Urinary bladder (tissue), 4 donors: ENCODE measurements around the gene SUN2. TPM values are rescaled to one million over a fixed set of nuclear protein-coding genes. Genes with fewer than 3 reads are reported as not detected.

Source experiments
- DNase-seq: peaks from one replicate; pipeline ENCODE4 v3.0.0-alpha.2; 2015; ENCODE audit errors: extremely low spot score
- H3K27ac ChIP-seq: one replicate; pipeline ENCODE4 v1.5.1; 2013; ENCODE audit warnings: low read depth, mild to moderate bottlenecking, moderate library complexity
- H3K36me3 ChIP-seq: one replicate; pipeline ENCODE4 v1.6.1; 2013; ENCODE audit warnings: mild to moderate bottlenecking, moderate library complexity; ENCODE audit not compliant: insufficient read depth
- H3K4me1 ChIP-seq: one replicate; pipeline ENCODE4 v1.6.1; 2013; ENCODE audit warnings: mild to moderate bottlenecking, moderate library complexity; ENCODE audit not compliant: insufficient read depth
- H3K4me3 ChIP-seq: one replicate; pipeline ENCODE4 v1.5.1; 2013; ENCODE audit warnings: low read depth, low read length
- WGBS: extraction: QIAGEN DNeasy Blood & Tissue Kit; methylation state at CpG from one replicate; pipeline ENCODE4 v1.1.7; 2013; 5-methylcytosine and 5-hydroxymethylcytosine counted together
- polyA plus RNA-seq: library from polyadenylated mRNA; stranded (reverse); fragments of 200-250 nt; gene quantifications from one replicate; pipeline ENCODE4 v1.2.3, GENCODE V29; 2013
- small RNA-seq: library from RNA; depleted of rRNA; stranded (forward); fragments of <200 nt; gene quantifications from one replicate; pipeline ENCODE3, GENCODE V24; 2014
- total RNA-seq: library from RNA; depleted of rRNA; stranded (reverse); fragments of >200 nt; gene quantifications from one replicate; pipeline ENCODE4 v1.2.3, GENCODE V29; 2014
- donor health status: healthy with polysubstance abuse.
- donor health status: healthy.

SUN2 gene
- total and polyA plus RNA-seq, 2 donors = 59.7 to 271 TPM

DNA sequence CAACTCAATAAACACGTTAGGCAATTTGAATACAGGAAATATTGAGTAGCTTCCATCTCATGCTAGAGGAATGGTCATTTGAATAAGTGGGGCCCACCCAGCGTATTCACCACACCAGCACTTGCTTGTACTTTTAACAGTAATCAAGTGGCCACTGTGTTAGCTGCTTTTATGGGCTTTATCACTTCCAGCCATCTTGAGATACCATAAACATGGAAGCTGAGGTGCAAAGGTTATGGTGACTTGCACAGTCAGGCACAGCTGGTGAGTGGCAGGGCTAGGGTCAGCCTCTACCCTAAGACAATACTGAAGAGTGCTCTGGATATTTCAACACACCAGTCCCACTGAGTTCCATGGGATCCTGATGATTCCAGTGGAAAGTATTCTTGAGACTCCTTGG, 61.7 kb downstream of the SUN2 start:
- H3K4me1 ChIP-seq = no peaks in the 10 kb centered on the region
- 85% methylated on average over 2 of the region's 2 CpGs for WGBS
- H3K36me3 ChIP-seq = no peaks in the 10 kb centered on the region
- no peak for DNase-seq
- no peak overlapping the region for H3K27ac ChIP-seq
- H3K4me3 ChIP-seq = no peak overlapping the region

DNA sequence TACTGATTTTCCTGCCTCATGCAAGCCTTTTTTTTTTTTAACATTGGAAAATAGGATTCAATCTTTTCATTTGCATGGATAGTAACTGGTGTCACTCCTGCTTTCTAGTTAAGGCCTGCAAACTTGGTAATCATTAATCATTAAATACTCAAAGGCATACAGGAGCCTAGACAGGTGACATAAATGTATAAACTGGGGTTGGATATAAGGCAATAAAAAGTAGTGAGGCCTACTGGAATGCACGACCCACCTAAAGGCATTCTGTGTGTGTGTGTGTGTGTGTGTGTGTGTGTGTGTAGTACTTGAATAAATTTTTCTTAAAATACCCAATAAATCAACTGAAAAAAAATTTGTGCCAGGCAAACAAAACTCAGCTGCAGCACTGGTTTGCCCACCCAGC, 66.1 kb downstream of the SUN2 start:
- Histone ChIP-seq H3K27ac (no peak overlapping the region), H3K4me1 (no peaks in the 10 kb centered on the region), H3K4me3 (no peak overlapping the region), H3K36me3 (no peaks in the 10 kb centered on the region)
- WGBS = 69% methylated on average over 1 of the region's 1 CpG
- no peak for DNase-seq

DNA sequence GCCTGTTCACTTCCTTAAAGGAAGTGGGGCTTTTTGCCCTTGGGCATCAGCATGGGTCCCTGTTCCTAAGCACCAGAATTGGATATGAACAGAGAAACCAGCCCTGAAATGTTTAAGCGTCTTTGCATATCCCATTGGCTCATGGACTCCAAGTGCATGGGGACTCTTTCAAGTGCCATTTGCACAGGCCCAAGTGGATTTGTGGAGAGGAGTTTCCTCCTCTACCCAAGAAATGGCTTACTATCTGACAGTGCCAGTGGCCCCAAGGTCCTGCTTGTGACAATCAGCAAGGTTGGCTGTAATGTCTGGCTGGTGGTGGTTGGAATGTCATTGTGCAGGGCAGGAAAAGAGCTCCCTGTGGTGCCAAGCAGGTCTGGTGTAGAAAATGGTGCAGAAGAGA, 70.0 kb downstream of the SUN2 start:
- WGBS = 88% methylated on average over 1 of the region's 1 CpG
- no peak overlapping the region for H3K4me3 ChIP-seq
- DNase-seq = no peak
- peaks cover 1% of the 10 kb centered on the region for H3K4me1 ChIP-seq
- H3K27ac ChIP-seq = no peak overlapping the region
- H3K36me3 ChIP-seq = no peaks in the 10 kb centered on the region

DNA sequence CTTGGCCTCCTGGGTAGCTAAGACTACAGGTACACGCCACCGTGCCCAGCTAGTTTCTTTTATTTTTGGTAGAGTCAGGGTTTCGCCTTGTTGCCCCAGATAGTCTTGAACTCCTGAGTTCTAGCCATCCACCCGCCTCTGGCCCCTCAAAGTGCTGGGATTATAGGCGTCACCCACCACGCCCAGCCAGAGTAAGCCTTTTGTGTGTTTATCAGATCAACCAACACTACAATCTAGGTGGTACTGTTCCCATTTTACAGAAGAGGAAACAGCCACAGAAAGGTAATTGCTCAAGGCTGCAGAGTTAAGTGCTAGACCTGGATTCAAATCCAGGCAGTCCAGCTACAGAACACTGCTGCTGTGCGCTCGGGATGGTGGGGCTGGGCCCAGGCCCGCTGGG, 70.9 kb downstream of the SUN2 start:
- Histone ChIP-seq H3K27ac (no peak overlapping the region), H3K4me1 (peaks cover 1% of the 10 kb centered on the region), H3K36me3 (no peaks in the 10 kb centered on the region), H3K4me3 (no peak overlapping the region)
- DNase-seq = no peak
- WGBS = 92% methylated on average over 9 of the region's 9 CpGs

Small RNA genes lying within 50 kb of the gene (small RNA-seq; reads per million reads assigned to genes)
- not detected for gene AL021707.8

Other genes with a start within 250 kb of the SUN2 start
- gene DDX17, start 249.7 kb downstream of the SUN2 start, total RNA-seq = 653 TPM
- 221 TPM for gene DDX17, start 249.7 kb downstream of the SUN2 start, polyA plus RNA-seq
- 6.9 TPM for gene DMC1, start 185.8 kb downstream of the SUN2 start, total RNA-seq
- 1.8 TPM for gene DMC1, start 185.8 kb downstream of the SUN2 start, polyA plus RNA-seq
- 4.9 TPM for gene FAM227A, start 99.6 kb downstream of the SUN2 start, total RNA-seq
- 0.48 TPM for gene FAM227A, start 99.6 kb downstream of the SUN2 start, polyA plus RNA-seq
- 17.0 TPM for gene CBY1, start 99.4 kb downstream of the SUN2 start, total RNA-seq
- 63.5 TPM for gene CBY1, start 99.4 kb downstream of the SUN2 start, polyA plus RNA-seq
- 34.4 TPM for gene TOMM22, start 74.0 kb downstream of the SUN2 start, total RNA-seq
- gene TOMM22, start 74.0 kb downstream of the SUN2 start, polyA plus RNA-seq = 35.8 TPM
- gene JOSD1, start 55.1 kb downstream of the SUN2 start, total RNA-seq = 40.2 TPM
- gene JOSD1, start 55.1 kb downstream of the SUN2 start, polyA plus RNA-seq = 43.9 TPM
- 30.8 TPM for gene GTPBP1, start 50.1 kb downstream of the SUN2 start, total RNA-seq
- 27.8 TPM for gene GTPBP1, start 50.1 kb downstream of the SUN2 start, polyA plus RNA-seq
- 12.4 TPM for gene DNAL4, start 38.1 kb upstream of the SUN2 start, total RNA-seq
- gene DNAL4, start 38.1 kb upstream of the SUN2 start, polyA plus RNA-seq = 21.5 TPM
- 4.2 TPM for gene NPTXR, start 88.0 kb upstream of the SUN2 start, total RNA-seq
- gene NPTXR, start 88.0 kb upstream of the SUN2 start, polyA plus RNA-seq = 15.1 TPM
- gene CBX6, start 116.2 kb upstream of the SUN2 start, total RNA-seq = 43.1 TPM
- gene CBX6, start 116.2 kb upstream of the SUN2 start, polyA plus RNA-seq = 82.0 TPM
- gene APOBEC3A, start 201.6 kb upstream of the SUN2 start, total RNA-seq = 0.42 TPM
- 0.62 TPM for gene APOBEC3A, start 201.6 kb upstream of the SUN2 start, polyA plus RNA-seq
- 1.8 TPM for gene APOBEC3B, start 226.3 kb upstream of the SUN2 start, total RNA-seq
- gene APOBEC3B, start 226.3 kb upstream of the SUN2 start, polyA plus RNA-seq = 1.0 TPM